K562 treated with DMSO at 1 percent for 4 hours (cell line): ENCODE measurements around the gene SEMA3A. TPM values are rescaled to one million over a fixed set of nuclear protein-coding genes. Genes with fewer than 3 reads are reported as not detected.

Source experiments
- total RNA-seq: library from RNA; unstranded; fragments of 300-600 nt; gene quantifications from 2 replicates; pipeline ENCODE4 v1.2.3, GENCODE V29; 2022; ENCODE audit not compliant: insufficient read depth

SEMA3A gene
- 0.32 and 1.1 TPM in 2 replicates for total RNA-seq

DNA sequence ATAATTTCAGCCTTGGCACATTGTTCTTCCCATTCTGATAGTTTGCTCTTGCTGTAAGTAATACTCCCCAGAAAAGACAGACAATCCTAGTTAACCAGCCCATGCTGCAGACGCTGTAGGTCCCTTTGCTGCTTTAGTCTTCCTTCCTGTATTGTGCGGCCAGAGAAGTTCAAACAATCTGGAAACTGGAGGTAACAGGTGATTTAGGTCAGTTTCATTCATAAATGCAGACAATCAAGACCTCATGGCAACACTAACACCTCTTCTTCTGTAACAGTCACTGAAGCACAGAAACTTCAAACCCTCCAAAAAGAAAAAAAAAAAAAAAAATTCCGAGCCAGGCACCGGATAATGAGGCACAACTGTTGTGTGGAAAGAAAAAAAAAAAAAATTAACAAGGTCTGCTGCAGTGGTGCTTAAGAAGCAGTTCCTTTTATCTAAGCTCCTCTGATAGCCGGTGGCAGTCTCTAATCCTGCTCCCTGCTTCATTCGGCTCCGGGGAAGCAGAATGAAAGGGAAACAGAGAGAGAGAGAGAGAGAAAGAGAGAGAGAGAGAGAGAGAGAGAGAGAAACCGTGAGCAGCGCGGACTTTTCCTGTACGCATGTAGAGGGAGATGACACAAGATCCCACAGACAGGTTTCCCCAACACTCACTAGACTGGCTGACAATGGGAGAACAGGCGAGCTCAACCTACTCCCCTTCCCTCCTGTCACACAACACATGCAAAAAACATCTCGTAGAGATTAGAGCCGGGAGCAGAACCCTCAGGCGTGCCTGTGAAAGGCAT lies at the start of gene SEMA3A:
Gene SEMA3A (minus strand): TSS at position 306 of the 788 bp plus-strand sequence. CDS start 203 bp downstream, at position 103.

